HG03025 (cell line): ENCODE measurements around the gene OGFOD1.
A peak's percentile ranks its signal among the peaks of the same experiment; 100 is the strongest.

Source experiments
- ATAC-seq: cut with Tn5 transposase; IDR thresholded peaks from one replicate; pipeline ENCODE4 v1.9.1; 2021; ENCODE audit warnings: mild to moderate bottlenecking, moderate library complexity; ENCODE audit not compliant: unreplicated experiment, low FRiP score

The OGFOD1 gene

GRCh38 chr16:56425439-56425832 lies 25.9 kb upstream of the OGFOD1 start, which contains the start of gene AMFR:
TSS of gene AMFR (minus strand) at chr16:56425545. CDS start at chr16:56425327, 218 bp downstream.
- ATAC-seq = peak; percentile 58

- no peak for ATAC-seq
Observed at GRCh38 chr16:56426585-56426984, 24.8 kb upstream of the OGFOD1 start.

GRCh38 chr16:56428091-56428490 lies 23.3 kb upstream of the OGFOD1 start:
- no peak for ATAC-seq

- no peak for ATAC-seq
Observed at GRCh38 chr16:56436258-56436657, 15.1 kb upstream of the OGFOD1 start.

- no peak for ATAC-seq
Observed at GRCh38 chr16:56438038-56438437, 13.3 kb upstream of the OGFOD1 start.

GRCh38 chr16:56447286-56447685 lies 4.1 kb upstream of the OGFOD1 start:
- no peak for ATAC-seq

- ATAC-seq = no peak
Observed at GRCh38 chr16:56448005-56448404, 3.3 kb upstream of the OGFOD1 start.

- ATAC-seq = peak; percentile 34
Observed at GRCh38 chr16:56450275-56450985, 924 bp upstream of the OGFOD1 start.

GRCh38 chr16:56451753-56452689 lies 667 bp downstream of the OGFOD1 start:
- ATAC-seq = peak; percentile 47

- no peak for ATAC-seq
Observed at GRCh38 chr16:56457927-56458470, 6.6 kb downstream of the OGFOD1 start.

- ATAC-seq = no peak
Observed at GRCh38 chr16:56460101-56460500, 8.7 kb downstream of the OGFOD1 start.

- no peak for ATAC-seq
Observed at GRCh38 chr16:56462064-56462796, 10.9 kb downstream of the OGFOD1 start.

- ATAC-seq = no peak
Observed at GRCh38 chr16:56463153-56463552, 11.8 kb downstream of the OGFOD1 start.

- no peak for ATAC-seq
Observed at GRCh38 chr16:56466344-56466743, 15.0 kb downstream of the OGFOD1 start.

GRCh38 chr16:56468800-56469199 lies 17.4 kb downstream of the OGFOD1 start:
- no peak for ATAC-seq

- no peak for ATAC-seq
Observed at GRCh38 chr16:56469748-56470147, 18.4 kb downstream of the OGFOD1 start.

- no peak for ATAC-seq
Observed at GRCh38 chr16:56470232-56470631, 18.9 kb downstream of the OGFOD1 start.

- ATAC-seq = no peak
Observed at GRCh38 chr16:56470666-56471065, 19.3 kb downstream of the OGFOD1 start.

- ATAC-seq = no peak
Observed at GRCh38 chr16:56475201-56475600, 23.8 kb downstream of the OGFOD1 start.

GRCh38 chr16:56477096-56477878 lies 25.9 kb downstream of the OGFOD1 start:
- no peak for ATAC-seq
